ENCODE measurements around the gene SKI.
"Not testable (repeated sequence)": the region's sequence is repeated elsewhere in the genome, so short reads cannot be mapped to it uniquely, and the experiment has no call there.

Gene SKI

GRCh38 chr1:2312515-2313301 is 84.6 kb downstream of the SKI start:
- no peak for DNase-seq

- DNase-seq = no peak
Observed at GRCh38 chr1:2313651-2314261, 85.6 kb downstream of the SKI start.

DNA sequence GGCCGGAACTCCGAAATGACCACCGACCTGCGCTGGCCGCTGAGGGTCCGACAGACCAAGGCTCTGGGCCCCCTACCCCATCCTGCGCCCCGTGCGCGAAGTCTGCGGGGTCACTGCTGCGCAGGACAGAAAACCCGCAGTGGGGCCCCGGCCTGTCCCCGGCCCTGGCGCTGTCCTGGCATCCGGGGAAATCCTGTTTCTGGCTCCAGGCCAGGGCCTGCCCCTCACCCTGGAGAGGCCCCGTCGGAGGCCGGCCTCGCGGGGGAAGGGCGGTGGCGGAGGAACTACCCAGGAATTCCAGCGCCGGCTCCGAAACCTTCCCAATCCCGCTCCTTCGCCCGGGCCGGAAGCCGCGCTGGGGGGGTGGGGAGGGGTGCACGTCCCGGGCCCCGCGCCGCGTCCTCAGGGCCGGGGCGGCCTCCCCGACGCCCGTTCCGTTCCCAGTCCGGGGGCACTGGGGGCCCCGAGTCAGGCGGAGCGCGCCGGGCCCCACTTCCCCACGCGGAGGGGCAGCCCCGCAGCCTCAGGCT is 86.2 kb downstream of the SKI start:
- no peak for DNase-seq

DNA sequence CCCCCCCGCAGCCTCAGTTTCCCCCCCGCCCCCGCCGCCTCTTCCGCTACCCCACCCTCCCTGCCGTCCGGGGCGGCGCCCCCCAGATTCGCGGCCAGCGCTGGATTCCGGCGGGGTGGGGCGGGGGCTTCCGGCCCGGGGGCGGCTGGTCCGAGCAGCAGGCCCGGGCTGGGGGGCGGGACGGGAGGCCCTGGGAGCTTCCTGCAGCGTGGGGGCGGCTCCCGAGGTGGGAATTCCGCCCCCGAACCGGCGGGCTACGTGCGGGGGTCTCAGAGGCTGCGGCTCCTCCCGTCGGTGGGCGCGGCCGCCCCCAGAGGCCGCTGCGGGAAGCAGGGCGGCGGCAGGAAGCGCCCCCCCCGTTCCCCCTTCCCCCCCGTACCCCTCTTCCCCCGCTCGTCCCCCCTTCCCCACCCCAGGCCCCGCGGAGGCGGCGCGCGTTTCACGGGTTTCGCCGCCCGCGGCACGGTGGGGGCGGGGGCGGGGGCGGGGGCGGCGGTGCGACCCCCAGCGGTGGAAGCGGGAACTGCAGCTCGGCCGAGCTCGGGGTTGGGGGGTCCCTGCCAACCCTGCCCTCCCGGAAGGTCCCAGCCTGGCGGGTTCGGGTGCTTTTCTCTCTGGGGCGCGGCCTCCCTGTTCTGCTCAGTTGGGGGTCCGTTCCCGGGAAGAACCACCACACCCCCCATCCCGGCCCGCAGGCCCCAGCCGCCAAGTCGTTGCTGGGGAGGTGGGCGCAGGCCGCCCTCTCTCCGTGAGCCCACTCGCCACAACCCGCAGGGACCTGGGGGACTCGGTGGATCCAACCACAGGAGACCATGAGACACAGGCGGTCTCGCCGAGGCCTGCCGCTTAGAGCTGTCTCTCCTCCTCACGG is 86.9 kb downstream of the SKI start:
- DNase-seq = peak; percentile 32 to 36

DNA sequence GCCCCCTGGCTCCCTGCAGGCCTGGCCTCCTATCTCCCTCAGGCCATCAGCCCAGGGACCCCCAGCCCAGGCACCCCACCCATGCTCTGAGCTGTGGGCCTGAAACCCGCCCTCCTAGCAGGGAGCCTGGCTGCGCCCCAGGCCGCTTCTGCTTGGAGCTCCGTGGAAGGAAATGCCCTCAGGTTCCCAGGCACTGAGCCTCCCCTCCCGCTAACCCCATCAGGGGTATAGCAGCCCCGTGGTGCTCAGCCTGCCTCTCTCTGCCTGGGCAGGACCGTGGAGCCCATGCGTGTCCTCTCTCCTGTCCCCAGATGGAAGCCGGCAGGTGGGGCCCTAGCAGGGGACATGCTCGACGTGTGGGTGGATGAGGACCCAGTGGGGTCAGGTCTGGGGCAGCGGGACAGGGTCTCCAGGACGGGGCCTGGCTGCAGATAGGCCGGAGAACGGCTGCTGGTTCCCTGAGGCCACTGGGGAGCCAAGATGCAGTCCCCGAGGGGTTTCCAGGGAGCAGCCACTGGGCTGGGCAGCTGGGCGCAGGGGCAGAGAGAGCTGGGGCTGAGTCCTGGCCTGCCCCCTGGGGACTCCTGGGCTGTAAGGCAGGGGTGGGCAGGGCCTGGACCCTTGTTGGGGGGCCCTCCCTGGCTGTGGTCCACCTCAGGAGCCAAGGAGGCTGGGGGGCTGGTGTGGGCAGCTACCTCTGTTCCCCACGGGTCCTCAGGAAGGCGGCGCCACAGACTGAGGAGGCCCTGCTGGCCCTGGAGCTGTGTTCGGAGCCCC is 87.7 kb downstream of the SKI start:
- no peak for DNase-seq

- DNase-seq = no peak
Observed at GRCh38 chr1:2316451-2316961, 88.4 kb downstream of the SKI start.

- DNase-seq = no peak
Observed at GRCh38 chr1:2317230-2318065, 89.3 kb downstream of the SKI start.

DNA sequence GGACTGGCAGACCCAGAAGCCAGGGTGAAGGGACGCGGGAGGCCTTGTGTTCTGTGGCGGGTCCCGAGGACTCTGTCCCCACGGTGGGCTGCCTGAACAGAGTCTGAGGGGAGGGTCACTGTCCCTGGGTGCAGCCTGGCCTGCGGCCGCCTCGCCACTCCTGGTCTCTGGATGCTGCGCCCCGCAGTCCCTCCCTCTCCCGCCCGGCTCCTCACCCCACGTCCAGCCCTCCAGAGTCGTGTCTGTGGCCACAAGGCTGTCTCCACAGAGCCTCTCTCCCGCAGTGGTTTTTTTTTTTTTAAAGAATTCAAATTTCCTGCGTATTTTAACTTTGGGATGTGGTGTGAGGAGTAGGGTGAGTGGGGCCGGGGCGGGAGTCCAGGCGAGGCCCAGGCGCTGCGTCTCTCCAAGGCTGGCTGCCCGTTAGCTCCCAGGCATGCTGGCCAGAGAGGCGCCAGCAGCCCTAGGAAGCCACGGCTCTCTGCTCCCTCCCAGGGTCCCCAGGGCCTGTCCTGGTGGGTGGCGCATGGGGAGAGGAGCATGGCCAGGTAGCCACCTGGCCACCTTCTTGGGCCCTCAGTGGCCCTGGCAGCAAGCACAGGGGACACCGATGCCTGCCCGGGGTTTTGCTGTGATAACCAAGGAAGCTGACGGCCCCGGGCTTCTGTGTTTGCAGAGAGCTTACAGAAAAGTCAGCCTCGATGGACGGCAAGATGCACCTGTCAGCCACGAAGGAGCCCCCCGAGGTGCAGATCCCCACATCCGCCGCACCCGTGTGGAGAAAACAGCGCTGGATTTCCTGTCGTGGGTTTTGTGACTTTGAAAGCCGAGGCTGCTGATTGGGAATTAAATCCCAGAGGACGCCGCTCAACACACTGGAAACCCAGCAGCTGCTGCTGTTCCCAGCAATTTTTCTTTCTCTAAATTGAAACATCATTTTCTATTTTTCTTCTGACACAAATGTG is 90.5 kb downstream of the SKI start:
- no peak for DNase-seq

DNA sequence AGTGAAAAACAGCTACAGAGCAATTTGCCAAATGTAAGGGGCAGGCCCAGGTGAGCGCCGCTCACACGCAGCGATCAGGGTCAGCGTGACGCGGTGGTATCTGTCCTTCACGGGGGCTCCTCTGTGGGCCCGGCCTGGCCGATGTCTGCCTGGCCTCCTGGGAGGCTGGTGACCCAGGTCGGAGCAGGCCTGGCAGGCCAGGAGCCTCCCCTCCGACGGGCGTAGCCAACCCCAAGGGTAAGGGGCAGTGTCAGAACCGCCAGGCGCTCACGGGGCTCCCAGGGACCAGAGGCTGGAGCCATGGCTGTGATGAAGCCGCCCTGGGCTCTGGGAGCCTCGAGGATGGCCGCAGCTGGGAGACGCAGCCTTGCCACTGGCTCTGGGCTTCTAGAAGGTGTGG is 91.2 kb downstream of the SKI start:
- no peak for DNase-seq

DNA sequence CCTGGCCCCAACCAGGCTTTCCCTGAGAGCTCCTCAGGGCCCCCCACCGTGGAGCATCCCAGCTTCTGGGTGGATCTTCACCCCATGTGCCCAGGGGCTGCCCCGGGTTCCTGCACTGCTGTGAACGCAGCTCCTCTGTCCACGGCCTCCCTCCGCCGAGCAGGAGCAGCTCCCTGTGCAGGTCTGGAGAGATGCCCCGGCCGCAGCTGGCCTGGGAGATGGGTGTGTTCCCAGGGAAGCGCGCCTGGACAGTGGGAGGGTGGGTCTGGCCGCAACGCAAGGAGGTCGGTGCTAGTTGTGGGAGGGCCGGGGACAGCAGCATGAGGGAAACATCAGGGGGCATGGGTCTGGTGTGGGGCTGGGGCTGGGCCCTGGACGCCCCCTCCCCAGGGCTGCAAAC is 91.9 kb downstream of the SKI start:
- no peak for DNase-seq

DNA sequence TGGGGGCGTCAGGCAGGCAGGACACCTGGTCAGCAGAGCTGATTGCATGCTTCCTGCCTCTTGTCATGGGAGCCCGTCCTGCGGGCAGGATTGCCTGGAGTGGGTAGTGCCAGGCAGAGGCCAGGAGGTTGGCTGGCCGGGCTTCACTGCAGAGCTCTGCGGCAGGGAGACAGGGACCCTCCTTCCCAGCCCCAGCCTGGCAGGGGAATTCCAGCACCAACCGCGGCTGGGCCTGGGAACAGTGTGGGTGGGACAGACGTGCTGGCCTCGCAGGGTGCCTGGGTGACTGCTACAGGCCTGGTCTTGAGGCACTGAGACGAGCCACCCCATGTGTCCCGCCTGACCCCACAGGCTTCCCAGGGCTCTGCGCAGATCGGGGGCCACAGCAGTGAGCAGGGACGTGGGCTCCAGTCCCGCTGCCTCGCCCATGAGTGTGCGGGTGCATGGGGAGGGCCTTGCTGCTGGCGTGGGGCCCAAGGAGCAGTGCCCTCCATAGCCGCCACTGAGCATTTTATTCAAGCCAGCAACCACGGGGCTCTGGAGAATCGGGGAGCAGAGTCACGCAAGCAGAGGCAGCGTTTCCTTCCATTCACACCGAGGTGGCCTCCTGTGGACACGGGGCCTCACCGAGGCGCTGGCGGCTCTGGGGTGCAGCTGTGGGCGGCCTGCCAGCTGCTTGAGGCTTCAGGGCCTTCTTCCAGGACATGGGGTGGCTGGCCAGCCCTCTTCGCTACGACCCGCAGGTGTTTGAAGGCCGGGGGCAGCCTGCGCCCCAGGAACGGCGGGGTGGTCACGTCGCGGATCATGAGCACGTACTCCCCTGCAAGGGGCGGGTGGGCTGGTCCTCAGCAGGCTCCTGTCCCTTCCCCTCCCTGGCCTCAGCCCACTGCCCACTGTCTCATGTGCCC is 92.9 kb downstream of the SKI start:
- DNase-seq = no peak

GRCh38 chr1:2322065-2322571 is 94.0 kb downstream of the SKI start:
- DNase-seq = no peak

GRCh38 chr1:2322581-2323211 is 94.6 kb downstream of the SKI start:
- DNase-seq = no peak

- DNase-seq = no peak
Observed at GRCh38 chr1:2323451-2323974, 95.4 kb downstream of the SKI start.

- DNase-seq = no peak
Observed at GRCh38 chr1:2324553-2325366, 96.6 kb downstream of the SKI start.

GRCh38 chr1:2326524-2326923 is 98.4 kb downstream of the SKI start:
- DNase-seq = no peak

DNA sequence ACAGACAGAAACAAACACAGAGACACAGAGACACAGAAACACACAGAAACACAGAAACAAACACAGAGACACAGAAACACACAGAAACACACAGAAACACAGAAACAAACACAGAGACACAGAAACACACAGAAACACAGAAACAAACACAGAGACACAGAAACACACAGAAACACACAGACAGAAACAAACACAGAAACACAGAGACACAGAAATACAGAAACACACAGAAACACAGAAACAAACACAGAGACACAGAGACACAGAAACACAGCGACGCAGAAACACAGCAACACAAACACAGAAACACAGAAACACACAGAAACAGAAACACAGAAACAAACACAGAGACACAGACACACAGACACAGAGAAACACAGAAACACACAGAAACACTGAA is 99.0 kb downstream of the SKI start:
- DNase-seq = not testable (repeated sequence)
